Body of pancreas (tissue), 4 donors: Measurements from ENCODE around the gene PCDHB8.
"Not testable (repeated sequence)": the region's sequence is repeated elsewhere in the genome, so short reads cannot be mapped to it uniquely, and the experiment has no call there.

Experiments
- POLR2A ChIP-seq, 3 donors: fragments of 450-650 bp; IDR thresholded peaks; one replicate each; pipeline ENCODE4 v1.6.1; 2016; ENCODE audit warnings: antibody characterized with exemption in 3 of 3, mild to moderate bottlenecking in 2 of 3
- TF ChIP-seq, protein P1 (sequence below), 7 experiments: fragments of 450-650 bp in 4 of 7; fragments of 200-600 bp in 3 of 7; sonication (generic) in 3 of 7; IDR thresholded peaks; one replicate each; pipeline ENCODE4 v1.5.1; 2016 to 2019; ENCODE audit warnings: antibody characterized with exemption in 7 of 7

DNA sequence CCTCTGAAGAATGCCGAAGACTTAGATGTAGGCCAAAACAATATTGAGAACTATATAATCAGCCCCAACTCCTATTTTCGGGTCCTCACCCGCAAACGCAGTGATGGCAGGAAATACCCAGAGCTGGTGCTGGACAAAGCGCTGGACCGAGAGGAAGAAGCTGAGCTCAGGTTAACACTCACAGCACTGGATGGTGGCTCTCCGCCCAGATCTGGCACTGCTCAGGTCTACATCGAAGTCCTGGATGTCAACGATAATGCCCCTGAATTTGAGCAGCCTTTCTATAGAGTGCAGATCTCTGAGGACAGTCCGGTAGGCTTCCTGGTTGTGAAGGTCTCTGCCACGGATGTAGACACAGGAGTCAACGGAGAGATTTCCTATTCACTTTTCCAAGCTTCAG is 37.0 kb downstream of the PCDHB8 start:
- TF ChIP-seq POLR2A (IDR thresholded peaks at IDR 0.05) = not testable (repeated sequence)
- TF ChIP-seq, protein P1, sequence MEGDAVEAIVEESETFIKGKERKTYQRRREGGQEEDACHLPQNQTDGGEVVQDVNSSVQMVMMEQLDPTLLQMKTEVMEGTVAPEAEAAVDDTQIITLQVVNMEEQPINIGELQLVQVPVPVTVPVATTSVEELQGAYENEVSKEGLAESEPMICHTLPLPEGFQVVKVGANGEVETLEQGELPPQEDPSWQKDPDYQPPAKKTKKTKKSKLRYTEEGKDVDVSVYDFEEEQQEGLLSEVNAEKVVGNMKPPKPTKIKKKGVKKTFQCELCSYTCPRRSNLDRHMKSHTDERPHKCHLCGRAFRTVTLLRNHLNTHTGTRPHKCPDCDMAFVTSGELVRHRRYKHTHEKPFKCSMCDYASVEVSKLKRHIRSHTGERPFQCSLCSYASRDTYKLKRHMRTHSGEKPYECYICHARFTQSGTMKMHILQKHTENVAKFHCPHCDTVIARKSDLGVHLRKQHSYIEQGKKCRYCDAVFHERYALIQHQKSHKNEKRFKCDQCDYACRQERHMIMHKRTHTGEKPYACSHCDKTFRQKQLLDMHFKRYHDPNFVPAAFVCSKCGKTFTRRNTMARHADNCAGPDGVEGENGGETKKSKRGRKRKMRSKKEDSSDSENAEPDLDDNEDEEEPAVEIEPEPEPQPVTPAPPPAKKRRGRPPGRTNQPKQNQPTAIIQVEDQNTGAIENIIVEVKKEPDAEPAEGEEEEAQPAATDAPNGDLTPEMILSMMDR (IDR thresholded peaks at IDR 0.05) = not testable (repeated sequence)
